Activated CD4-positive, alpha-beta T cell treated with anti-CD3 and anti-CD28 coated beads, Interleukin-2, amount 50 U/mL, for 48 hours (primary cell): ENCODE results near the gene AKNA.

ENCODE experiments used
- DNase-seq, 2 experiments: peaks; one replicate each; pipeline ENCODE4 v3.0.0-alpha.2; 2020

The AKNA gene

DNA sequence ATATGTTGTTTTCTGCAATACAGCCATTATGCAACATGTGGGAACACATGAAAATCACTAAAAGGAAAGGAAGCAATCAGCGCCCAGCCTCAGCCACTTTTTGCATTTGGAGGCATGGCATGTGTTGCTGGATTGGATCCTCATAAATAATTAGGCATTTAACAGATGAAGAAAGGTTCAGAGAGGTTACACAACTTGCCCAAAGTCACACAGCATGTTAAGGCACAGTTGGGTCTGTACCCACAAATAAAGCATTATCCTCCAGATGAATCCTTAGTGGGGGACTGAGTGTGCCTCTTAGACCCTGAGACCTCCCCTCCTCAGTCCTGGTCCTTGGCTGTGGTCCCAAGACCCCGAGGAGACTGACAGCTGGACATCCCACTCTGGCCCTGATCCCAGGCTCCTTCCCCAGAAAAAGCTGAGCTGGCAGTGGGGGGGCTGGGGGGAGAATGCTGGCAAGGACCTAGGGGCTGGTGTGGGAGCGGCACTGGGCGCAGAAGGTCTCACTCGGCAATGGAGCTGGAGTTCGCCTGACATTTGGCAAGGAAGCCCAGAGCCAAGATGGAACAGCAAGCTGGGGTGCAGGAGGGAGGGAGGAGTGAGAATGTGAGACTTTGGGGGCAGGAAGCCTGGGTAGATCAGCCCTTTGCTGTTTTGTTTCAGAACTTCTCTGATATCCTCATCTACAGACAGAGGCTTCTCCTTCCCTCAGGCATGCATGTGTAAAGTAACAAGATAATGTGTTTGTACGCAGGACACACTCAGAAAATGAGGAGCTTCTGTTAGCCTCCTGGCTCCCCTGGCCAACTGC, 6.9 kb upstream of the AKNA start:
- DNase-seq = no peak

- no peak for DNase-seq
These were observed 4.9 kb upstream of the AKNA start for GRCh38 chr9:114392749-114393112.

DNA sequence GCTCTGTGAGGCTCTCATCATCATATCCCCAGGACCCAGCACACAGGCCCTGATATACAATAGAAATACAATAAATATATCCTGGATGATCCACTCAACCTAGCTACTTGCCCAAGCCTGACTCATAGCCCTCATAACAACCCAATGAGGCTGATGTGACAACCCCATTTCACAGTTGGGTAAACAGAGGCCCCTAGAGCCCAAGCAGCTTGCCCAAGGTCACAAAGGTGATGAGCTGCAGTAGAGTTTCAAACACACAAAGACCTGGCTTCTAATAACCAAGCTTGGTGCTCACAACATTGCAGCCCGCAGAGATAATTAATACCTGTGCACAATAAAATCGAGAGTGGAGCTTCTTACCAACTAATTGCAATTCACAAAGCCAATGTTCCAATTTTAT, 3.2 kb upstream of the AKNA start:
- DNase-seq = no peak

GRCh38 chr9:114389612-114390368, 2.0 kb upstream of the AKNA start:
- no peak for DNase-seq

GRCh38 chr9:114388764-114389375, 1.1 kb upstream of the AKNA start:
- peak in 1 of 2 experiments; percentile 30 for DNase-seq

- peak in 1 of 2 experiments; percentile 49 for DNase-seq
These were observed 538 bp upstream of the AKNA start for GRCh38 chr9:114388357-114388682.

DNA sequence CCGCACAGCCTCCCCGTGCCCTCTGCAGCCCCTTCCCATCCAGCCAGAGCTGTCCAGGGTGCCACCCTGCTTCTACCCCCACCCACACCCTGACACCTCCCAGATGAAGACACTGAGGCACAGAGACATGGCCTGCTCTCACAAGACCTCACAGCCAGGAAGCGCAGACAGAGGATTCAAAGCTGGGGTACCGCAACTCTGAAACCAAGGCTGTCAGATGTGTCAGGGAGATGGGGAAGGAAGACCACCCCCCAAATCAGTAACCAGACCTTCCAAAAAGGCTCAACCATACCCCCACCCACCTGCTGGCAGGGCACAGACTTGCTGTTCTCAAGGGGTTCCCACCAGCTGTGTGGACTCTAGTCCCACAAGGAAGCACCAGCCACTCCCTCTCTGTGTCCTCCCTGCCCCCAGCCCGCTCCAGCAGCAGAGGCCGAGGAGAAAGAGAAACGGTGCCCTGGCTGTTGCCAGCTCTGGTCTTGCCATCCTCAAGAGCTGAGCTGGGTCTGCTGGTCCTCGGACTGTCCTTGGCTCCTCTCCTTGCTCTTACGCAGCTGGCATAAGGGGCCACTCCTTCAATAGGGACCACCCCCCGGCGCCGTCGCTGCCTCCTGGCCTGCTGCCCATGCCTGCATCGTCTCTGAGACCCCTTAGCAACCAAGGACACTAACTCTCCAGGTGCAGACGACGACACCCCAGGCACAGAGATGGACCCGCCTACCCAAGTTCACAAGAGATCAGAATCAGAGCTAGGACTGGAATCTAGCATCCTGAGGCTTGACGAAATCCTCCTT, 699 bp downstream of the AKNA start:
- DNase-seq = peak in 1 of 2 experiments; percentile 46

DNA sequence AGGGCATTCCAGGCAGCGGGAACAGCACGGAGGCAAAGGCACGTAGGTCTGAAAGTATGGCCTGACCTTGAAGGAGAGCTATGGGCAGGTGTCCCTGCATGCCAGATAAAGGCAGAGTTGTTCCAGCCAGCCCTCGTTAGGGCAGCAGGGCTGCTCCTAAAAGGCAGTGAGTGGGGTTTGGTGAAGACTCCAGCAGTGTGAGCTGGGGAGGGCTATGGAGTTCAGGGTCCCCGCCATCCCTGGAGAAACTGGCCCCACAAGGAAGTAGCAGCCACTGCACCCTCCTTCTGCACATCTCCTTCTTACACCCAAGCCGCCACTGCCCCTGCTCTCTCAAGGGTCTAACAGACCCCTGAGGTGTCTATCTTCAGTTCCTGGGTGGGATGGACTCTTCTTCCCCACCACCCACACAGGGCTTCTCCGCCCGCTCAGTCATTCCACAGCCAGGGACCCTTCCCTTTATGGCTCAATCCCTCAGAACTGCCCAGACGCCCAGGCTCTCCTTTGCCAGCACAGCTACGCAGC, 1.4 kb downstream of the AKNA start:
- no peak for DNase-seq

GRCh38 chr9:114385397-114386181, 2.2 kb downstream of the AKNA start:
- DNase-seq = peak; percentile 84 to 89

- no peak for DNase-seq
These were observed 2.9 kb downstream of the AKNA start for GRCh38 chr9:114384836-114385396.

GRCh38 chr9:114384341-114384740, 3.4 kb downstream of the AKNA start:
- DNase-seq = no peak

DNA sequence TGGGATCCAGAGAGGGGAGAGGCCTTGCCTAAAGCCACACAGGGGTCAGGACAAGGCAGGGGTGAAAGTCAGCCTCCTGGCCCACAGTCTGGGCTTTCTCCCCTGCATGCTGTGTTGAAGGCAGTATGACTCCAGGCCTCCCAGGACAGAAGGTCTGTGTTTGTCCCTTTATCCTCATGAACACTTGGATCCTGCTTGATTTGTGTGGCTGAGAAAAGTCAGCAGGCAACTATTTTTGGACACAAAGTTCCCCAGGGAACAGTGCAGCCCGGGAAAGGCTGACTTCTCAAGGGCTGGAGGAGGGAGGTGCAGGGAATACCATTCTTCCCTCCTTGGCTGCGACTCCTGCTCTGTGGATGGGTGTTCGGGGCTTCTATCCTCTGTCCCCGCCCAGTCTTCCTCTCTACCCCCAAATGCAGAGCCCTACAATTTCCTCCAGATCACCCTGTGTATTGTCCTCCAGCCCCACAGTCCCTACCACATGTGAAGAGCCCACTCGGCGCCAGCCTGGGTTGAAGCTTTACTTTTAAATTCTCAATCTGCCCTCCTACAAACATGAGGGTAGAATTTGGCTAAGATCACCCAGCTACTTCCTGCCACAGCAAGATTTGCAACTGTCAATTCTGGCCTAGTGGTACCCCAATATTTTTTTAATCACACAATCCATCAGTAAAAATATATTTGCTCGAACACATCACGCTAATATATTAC, 4.1 kb downstream of the AKNA start:
- no peak for DNase-seq

- DNase-seq = peak; percentile 79 to 85
These were observed 4.9 kb downstream of the AKNA start for GRCh38 chr9:114382699-114383520.

DNA sequence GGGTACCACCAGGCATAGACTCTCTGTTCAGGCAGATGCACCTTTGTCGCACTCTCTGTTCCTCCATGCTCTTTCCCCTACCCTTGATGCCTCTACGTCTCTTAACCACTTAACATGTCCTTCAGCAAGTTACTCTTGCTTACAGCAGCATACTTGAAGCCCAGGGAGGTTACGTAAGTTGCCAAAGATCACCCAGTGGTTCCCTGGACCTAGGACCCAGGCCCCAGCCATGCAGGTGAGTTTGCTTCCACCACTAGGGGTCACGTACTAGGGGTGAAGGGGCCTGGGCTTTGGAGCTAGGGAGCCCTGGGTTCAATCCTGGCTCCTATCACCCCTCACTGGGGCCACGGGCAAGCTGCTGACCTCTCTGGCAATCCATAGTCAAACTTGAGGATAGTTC, 8.9 kb downstream of the AKNA start:
- DNase-seq = no peak

GRCh38 chr9:114378016-114378415, 9.8 kb downstream of the AKNA start:
- no peak for DNase-seq

DNA sequence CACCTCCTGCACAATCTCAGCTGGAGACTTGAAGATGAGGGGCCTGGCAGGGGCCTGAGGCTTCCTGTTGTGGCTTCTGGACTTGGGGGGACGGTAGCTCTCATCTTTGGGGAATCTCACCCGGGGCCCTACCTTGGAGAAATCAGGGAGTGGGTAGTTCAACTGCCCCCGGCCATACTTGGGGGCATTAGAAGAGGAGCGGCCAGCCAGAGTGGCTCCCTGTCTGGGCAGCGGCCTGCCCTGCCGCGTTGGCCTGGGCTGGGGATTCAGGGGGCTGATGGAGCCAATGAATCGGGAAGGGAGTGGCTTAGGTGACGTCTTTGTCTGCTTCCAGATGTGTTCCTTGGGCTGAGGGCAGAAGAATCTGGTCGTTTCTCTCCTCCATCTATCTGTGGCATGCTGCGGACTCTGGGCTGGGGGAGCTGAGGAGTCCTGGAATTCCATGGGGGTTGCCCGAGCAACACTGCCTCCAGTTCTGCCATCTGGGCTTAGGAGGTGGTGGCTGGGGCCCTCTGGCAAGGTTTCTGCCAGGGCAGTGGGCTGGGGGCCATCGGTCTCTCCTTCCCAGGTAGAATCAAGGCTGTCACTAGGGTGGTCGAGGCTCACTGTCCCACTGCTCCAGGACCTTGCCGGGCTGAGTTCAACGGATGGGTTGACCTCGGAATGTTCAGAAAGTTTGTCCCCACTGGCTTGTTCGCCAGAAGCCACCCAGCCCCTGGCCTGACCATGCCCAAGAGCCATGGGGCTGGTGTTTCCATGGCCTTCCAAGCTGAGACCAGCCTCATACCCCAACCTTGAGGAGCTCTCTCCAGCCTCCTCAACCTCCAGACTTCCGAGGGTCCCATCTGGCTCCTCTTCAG, 11.0 kb downstream of the AKNA start:
- no peak for DNase-seq

- no peak for DNase-seq
These were observed 12.2 kb downstream of the AKNA start for GRCh38 chr9:114375386-114376175.

DNA sequence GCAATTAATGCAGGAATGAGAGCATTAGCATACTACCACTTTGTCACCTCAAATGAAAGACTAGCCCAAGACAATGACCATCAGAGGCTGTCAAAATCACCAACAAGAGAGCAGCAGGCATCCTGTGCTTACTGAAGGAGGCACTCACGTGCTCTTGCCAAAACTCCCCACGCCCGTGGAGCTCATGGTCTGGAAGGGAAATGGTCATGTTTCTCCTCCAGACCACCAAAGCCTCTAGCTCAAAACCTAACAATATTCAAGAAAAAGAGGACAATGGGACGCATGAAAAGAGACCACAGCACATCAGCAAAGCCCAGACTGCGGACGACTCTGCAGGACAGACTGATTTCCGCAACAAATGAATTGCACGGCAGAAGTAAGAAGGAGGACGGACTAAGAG, 12.8 kb downstream of the AKNA start:
- no peak for DNase-seq
